Large intestine (tissue), 3 donors: ENCODE measurements around the gene GFPT2. TPM values are rescaled to one million over a fixed set of nuclear protein-coding genes. Genes with fewer than 3 reads are reported as not detected.

Source experiments
- DNase-seq, 2 donors: peaks; one replicate each; pipeline versions ENCODE4 v3.0.0 to v3.0.0-alpha.2; 2013
- H3K27ac ChIP-seq: one replicate; pipeline ENCODE4 v1.5.1; 2013; ENCODE audit warnings: low read length
- H3K27me3 ChIP-seq: 2 replicates; pipeline ENCODE4 v1.6.1; 2013; ENCODE audit warnings: low read length; ENCODE audit not compliant: control insufficient read depth, insufficient read depth
- H3K36me3 ChIP-seq: 2 replicates; pipeline ENCODE4 v1.6.1; 2013; ENCODE audit warnings: low read length; ENCODE audit not compliant: control insufficient read depth, insufficient read depth
- H3K4me1 ChIP-seq: one replicate; pipeline ENCODE4 v1.6.1; 2013; ENCODE audit warnings: low read length; ENCODE audit not compliant: control insufficient read depth, insufficient read depth
- H3K4me3 ChIP-seq: one replicate; pipeline ENCODE4 v1.5.1; 2013; ENCODE audit warnings: low read length
- H3K9me3 ChIP-seq: one replicate; pipeline ENCODE4 v1.6.1; 2013; ENCODE audit warnings: mild to moderate bottlenecking, low read depth, low read length, moderate library complexity; ENCODE audit not compliant: control insufficient read depth
- WGBS: methylation state at CpG from one replicate; pipeline ENCODE4 v1.1.5; 2013; ENCODE audit warnings: low lambda C conversion rate; ENCODE audit not compliant: insufficient coverage; 5-methylcytosine and 5-hydroxymethylcytosine counted together
- polyA plus RNA-seq: library from polyadenylated mRNA; unstranded; fragments of 120-200 nt; gene quantifications from one replicate; pipeline ENCODE4 v1.2.1, GENCODE V29; 2013

GFPT2 gene
- polyA plus RNA-seq, 1 donor, result 5.8 TPM

GRCh38 chr5:180390441-180391190 lies 37.5 kb upstream of the GFPT2 start:
- no CpG with 5 or more reads among the region's 15 CpGs for WGBS
- Histone ChIP-seq H3K27ac (no peak overlapping the region), H3K36me3 (no peaks in the 10 kb centered on the region), H3K9me3 (no peaks in the 10 kb centered on the region), H3K27me3 (no peaks in the 10 kb centered on the region), H3K4me1 (no peaks in the 10 kb centered on the region), H3K4me3 (no peak overlapping the region)
- no peak for DNase-seq

GRCh38 chr5:180389252-180390101 lies 36.3 kb upstream of the GFPT2 start:
- no peaks in the 10 kb centered on the region for H3K27me3 ChIP-seq
- H3K4me3 ChIP-seq, result no peak overlapping the region
- no peaks in the 10 kb centered on the region for H3K36me3 ChIP-seq
- H3K9me3 ChIP-seq, result no peaks in the 10 kb centered on the region
- DNase-seq, result no peak
- WGBS, result no CpG with 5 or more reads among the region's 39 CpGs
- no peaks in the 10 kb centered on the region for H3K4me1 ChIP-seq
- H3K27ac ChIP-seq, result no peak overlapping the region

DNA sequence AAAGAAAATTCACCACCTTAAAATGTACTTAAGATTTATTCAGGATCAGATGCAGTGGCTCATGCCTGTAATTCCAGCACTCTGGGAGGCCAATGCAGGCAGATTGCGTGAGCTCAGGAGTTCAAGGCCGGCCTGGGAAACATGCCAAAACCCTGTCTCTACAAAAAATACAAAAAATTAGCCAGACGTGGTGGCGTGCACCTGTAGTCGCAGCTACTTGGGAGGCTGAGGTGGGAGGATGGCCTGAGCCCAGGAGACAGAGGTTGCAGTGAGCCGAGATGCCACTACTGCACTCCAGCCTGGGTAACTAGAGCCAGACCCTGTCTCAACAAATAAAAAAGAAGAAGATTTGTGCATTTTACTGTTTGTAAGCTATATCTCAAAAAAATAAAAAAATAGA lies 34.7 kb upstream of the GFPT2 start:
- no peaks in the 10 kb centered on the region for H3K4me1 ChIP-seq
- H3K36me3 ChIP-seq, result no peaks in the 10 kb centered on the region
- no peak for DNase-seq
- no peak overlapping the region for H3K27ac ChIP-seq
- no CpG with 5 or more reads among the region's 6 CpGs for WGBS
- no peaks in the 10 kb centered on the region for H3K9me3 ChIP-seq
- H3K4me3 ChIP-seq, result no peak overlapping the region
- no peaks in the 10 kb centered on the region for H3K27me3 ChIP-seq

DNA sequence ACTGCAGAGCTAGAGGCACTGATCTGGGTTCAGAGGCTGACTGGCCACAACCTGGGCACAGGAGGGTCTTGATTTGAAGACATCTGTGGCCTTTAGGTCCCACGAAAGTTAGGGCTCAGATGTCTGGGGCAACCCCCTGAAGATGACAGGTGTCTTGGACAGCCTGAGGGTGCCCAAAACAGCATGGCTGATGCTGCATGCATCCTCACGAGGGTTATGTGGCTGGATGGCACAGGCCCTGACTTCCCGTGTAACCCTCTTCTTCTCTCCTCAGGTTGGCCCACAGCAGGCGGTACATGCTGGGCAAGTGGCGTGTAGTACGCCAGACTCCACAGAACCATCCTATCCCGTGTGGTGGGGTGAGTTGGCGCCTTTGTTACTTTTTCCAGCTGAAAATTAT lies 29.8 kb upstream of the GFPT2 start:
- H3K36me3 ChIP-seq, result no peaks in the 10 kb centered on the region
- no peak overlapping the region for H3K27ac ChIP-seq
- no peaks in the 10 kb centered on the region for H3K27me3 ChIP-seq
- no peaks in the 10 kb centered on the region for H3K9me3 ChIP-seq
- H3K4me3 ChIP-seq, result no peak overlapping the region
- DNase-seq, result no peak
- WGBS, result no CpG with 5 or more reads among the region's 8 CpGs
- no peaks in the 10 kb centered on the region for H3K4me1 ChIP-seq

GRCh38 chr5:180381851-180382480 lies 28.8 kb upstream of the GFPT2 start:
- Histone ChIP-seq H3K27me3 (no peaks in the 10 kb centered on the region), H3K27ac (no peak overlapping the region), H3K9me3 (no peaks in the 10 kb centered on the region), H3K4me3 (no peak overlapping the region), H3K36me3 (no peaks in the 10 kb centered on the region), H3K4me1 (no peaks in the 10 kb centered on the region)
- WGBS, result no CpG with 5 or more reads among the region's 13 CpGs
- no peak for DNase-seq

DNA sequence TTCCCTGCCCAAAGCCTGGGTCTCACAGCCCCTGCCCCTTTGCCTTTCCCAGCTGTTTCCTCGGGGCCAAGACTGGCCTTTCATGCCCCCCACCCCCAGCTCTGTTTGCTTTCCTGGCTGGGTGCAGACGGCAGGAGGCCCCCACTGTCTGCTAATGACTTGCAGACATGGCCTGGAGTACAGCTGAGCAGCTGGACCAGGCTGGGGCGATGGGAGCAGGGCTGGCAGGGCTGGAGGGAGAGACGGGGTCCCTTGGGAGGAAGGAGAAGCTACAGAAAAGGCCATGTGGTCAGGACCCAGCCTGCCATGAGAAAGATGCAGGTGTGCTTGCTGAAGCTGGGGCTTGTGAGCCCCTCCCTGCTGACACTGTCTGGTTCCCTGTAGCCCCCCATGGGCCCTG lies 28.3 kb upstream of the GFPT2 start:
- Histone ChIP-seq H3K27ac (no peak overlapping the region), H3K4me1 (no peaks in the 10 kb centered on the region), H3K36me3 (no peaks in the 10 kb centered on the region), H3K4me3 (no peak overlapping the region), H3K27me3 (no peaks in the 10 kb centered on the region), H3K9me3 (no peaks in the 10 kb centered on the region)
- DNase-seq, result no peak
- no CpG with 5 or more reads among the region's 4 CpGs for WGBS

DNA sequence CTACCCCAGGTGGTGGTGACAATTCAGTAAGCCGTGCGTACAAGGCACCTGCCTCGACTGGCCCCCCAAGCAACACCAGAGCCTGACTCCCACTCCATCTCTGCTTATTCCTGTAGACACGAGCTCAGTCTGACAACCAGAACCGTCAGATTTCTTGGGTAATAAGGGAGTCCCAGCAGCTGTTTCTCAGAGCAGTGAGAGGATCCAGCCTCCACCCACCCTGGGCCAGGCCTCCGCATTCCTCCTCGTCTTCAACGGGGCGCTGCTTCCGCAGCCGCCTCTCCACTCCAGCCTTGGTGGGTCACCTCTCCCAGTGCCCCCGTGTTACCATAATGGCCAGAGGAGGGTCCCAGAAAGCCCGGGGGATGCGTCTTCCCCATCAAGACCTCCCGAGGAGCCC lies 27.7 kb upstream of the GFPT2 start:
- Histone ChIP-seq H3K4me1 (no peaks in the 10 kb centered on the region), H3K9me3 (no peaks in the 10 kb centered on the region), H3K36me3 (no peaks in the 10 kb centered on the region), H3K4me3 (no peak overlapping the region), H3K27ac (no peak overlapping the region), H3K27me3 (no peaks in the 10 kb centered on the region)
- no peak for DNase-seq
- no CpG with 5 or more reads among the region's 15 CpGs for WGBS

DNA sequence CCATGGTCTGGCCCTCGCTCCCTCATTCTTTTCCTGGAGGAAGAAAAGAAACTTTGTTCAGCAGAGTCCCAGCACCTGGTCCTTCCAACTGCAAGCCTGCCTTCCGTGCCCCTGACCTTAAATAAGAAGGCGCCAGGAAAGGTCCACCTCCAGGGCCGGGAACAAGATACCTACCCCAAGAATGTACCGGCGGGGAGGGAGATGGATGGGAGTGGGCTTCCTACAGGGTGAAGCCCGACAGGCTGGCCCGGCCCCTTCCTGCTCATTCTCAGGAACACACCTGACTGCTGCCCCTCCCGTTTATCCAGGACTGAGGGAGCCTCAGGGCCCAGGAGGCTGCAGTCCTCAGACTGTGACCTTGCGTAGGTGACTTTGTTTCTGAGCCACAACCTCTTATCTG lies 27.3 kb upstream of the GFPT2 start:
- Histone ChIP-seq H3K9me3 (no peaks in the 10 kb centered on the region), H3K36me3 (no peaks in the 10 kb centered on the region), H3K4me3 (no peak overlapping the region), H3K27ac (no peak overlapping the region), H3K4me1 (no peaks in the 10 kb centered on the region), H3K27me3 (no peaks in the 10 kb centered on the region)
- WGBS, result no CpG with 5 or more reads among the region's 10 CpGs
- DNase-seq, result no peak

DNA sequence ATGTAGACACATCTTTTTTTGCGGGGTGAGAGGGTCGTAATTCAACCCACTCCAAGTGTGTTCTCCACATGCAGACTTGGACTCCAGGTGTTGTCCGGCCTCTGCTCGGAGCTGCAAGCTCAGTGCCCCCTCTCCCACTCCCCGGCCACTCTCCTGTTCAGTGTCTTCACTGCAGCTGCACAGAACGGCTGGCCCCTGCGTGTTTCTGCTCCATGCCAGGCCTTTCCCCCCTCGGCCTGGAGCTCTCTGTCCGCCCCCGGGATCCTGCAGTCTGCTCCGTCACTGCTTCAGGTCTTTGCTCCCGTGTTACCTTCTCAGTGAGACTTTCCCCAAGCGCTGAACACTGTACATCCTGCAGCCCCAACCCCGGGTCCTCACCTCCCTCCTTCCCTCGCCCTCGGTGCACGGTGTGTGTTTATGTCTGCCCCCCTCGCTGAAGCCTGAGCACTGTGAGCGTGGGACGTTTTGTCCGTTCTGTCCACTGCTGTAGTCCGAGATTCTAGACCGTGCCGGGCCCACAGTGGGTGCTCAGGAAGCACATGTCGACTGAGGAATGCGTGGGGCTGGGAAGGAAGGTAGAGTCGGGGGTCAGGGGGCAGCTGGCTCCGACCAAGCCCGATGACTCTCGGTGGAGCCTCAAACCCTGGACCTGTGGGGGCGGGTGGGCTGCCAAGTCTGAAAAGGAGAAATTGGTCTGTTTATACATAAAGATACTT lies 26.4 kb upstream of the GFPT2 start:
- H3K4me1 ChIP-seq, result no peaks in the 10 kb centered on the region
- 85% methylated on average over 8 of the region's 31 CpGs for WGBS
- H3K27me3 ChIP-seq, result no peaks in the 10 kb centered on the region

More for the DNA sequence above, 26.4 kb upstream of the GFPT2 start:
- Histone ChIP-seq H3K9me3 (no peaks in the 10 kb centered on the region), H3K36me3 (no peaks in the 10 kb centered on the region), H3K4me3 (no peak overlapping the region), H3K27ac (no peak overlapping the region)
- DNase-seq, result no peak
